Gastrocnemius medialis (tissue), 4 donors: ENCODE results near the gene DHRS7B. TPM values are rescaled to one million over a fixed set of nuclear protein-coding genes. Genes with fewer than 3 reads are reported as not detected.

Experiments
- ATAC-seq, 2 donors: fragments of 150-250 bp; one replicate each; pipeline ENCODE4 v1.9.1; 2016
- DNase-seq, 2 donors: peaks; one replicate each; pipeline ENCODE4 v3.0.0-alpha.2; 2019
- H3K27ac ChIP-seq, 4 donors: fragments of 200-600 bp; sonication (generic); 1 replicate in 1 of 4; 2 replicates in 3 of 4; pipeline ENCODE4 v1.5.1; 2016 to 2018; ENCODE audit warnings: mild to moderate bottlenecking in 2 of 4, moderate library complexity in 1 of 4
- H3K27me3 ChIP-seq, 3 donors: fragments of 200-600 bp; sonication (generic) in 2 of 3; 1 replicate in 1 of 3; 2 replicates in 2 of 3; pipeline versions ENCODE4 v1.5.1 to v1.6.0; 2016 to 2019; ENCODE audit warnings: mild to moderate bottlenecking in 1 of 3, moderate library complexity in 1 of 3
- H3K36me3 ChIP-seq, 2 donors: fragments of 200-600 bp; sonication (generic) in 1 of 2; one replicate each; pipeline ENCODE4 v1.5.1; 2017 to 2018
- H3K4me1 ChIP-seq, 2 donors: fragments of 200-600 bp; sonication (generic) in 1 of 2; one replicate each; pipeline ENCODE4 v1.5.1; 2016 to 2017; ENCODE audit warnings: mild to moderate bottlenecking in 2 of 2
- H3K4me3 ChIP-seq, 4 donors: fragments of 200-600 bp; sonication (generic) in 3 of 4; 1 replicate in 1 of 4; 2 replicates in 3 of 4; pipeline ENCODE4 v1.5.1; 2016 to 2019; ENCODE audit warnings: mild to moderate bottlenecking in 2 of 4
- H3K9me3 ChIP-seq, 3 donors: fragments of 200-600 bp; sonication (generic) in 2 of 3; 1 replicate in 1 of 3; 2 replicates in 2 of 3; pipeline ENCODE4 v1.5.1; 2016 to 2019
- POLR2A ChIP-seq, 2 donors: fragments of 450-650 bp; IDR thresholded peaks; one replicate each; pipeline ENCODE4 v1.6.1; 2017; ENCODE audit warnings: antibody characterized with exemption in 2 of 2, mild to moderate bottlenecking in 2 of 2, moderate library complexity in 2 of 2
- in situ Hi-C, 4 donors: fragments of 200-750 bp; cut with MboI; loops; one replicate each; pipeline versions ENCODE4 v1.15.0 to v1.8.0; 2017; ENCODE audit warnings: low sequenced_read_pairs in 4 of 4
- intact Hi-C: fragments of 100-400 bp; cut with DNase I; formaldehyde crosslinking; loops from one replicate; pipeline ENCODE4 v1.15.1; 2023; ENCODE audit warnings: low total_unique reads
- total RNA-seq, 4 donors: library from RNA; depleted of rRNA; stranded (reverse); fragments of >200 nt; gene quantifications; one replicate each; pipeline versions ENCODE4 v1.1.0 to v1.2.3, GENCODE V29; 2016
- TF ChIP-seq, protein P1 (sequence below), 5 experiments: fragments of 450-650 bp in 3 of 5; fragments of 200-600 bp in 2 of 5; sonication (generic) in 2 of 5; IDR thresholded peaks in 4 of 5; conservative IDR thresholded peaks in 1 of 5; 1 replicate in 4 of 5; 2 replicates in 1 of 5; pipeline ENCODE4 v1.5.1; 2016 to 2019; ENCODE audit warnings: antibody characterized with exemption in 5 of 5, mild to moderate bottlenecking in 3 of 5, moderate library complexity in 3 of 5

The DHRS7B gene
- total RNA-seq, 4 donors from 2014 or later = 35.7 to 73.2 (median 43.2) TPM

DNA sequence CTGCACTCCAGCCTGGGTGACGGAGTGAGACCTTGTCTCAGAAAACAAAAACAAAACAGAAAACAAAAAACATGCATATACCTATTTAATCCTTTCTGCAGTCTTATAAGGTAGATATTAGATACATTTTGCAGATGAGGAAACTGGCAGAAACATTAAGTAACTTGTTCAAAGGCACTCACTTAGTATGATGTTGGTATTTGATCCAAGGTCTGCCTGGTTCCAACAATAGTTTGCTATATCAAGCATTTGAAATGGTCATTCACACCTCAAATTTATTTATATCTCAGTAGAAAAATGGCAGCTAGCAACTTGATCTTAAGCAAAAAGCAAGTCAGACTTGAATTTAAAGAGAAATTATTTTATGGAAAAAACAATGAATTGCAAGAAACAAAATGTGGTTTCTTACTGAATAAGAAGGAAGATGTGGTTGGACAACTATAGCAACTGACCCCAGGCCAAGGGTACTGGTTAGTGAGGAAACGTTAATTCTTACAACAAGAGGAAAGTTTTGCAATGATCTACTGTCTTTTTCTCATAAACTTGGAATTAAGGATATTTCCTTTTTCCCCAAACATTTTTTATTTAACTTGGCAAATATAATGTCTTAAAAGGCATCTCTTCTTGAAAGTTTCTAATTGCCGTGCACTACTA, 19.7 kb downstream of the DHRS7B start:
- TF ChIP-seq, protein P1, sequence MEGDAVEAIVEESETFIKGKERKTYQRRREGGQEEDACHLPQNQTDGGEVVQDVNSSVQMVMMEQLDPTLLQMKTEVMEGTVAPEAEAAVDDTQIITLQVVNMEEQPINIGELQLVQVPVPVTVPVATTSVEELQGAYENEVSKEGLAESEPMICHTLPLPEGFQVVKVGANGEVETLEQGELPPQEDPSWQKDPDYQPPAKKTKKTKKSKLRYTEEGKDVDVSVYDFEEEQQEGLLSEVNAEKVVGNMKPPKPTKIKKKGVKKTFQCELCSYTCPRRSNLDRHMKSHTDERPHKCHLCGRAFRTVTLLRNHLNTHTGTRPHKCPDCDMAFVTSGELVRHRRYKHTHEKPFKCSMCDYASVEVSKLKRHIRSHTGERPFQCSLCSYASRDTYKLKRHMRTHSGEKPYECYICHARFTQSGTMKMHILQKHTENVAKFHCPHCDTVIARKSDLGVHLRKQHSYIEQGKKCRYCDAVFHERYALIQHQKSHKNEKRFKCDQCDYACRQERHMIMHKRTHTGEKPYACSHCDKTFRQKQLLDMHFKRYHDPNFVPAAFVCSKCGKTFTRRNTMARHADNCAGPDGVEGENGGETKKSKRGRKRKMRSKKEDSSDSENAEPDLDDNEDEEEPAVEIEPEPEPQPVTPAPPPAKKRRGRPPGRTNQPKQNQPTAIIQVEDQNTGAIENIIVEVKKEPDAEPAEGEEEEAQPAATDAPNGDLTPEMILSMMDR (IDR thresholded peaks at IDR 0.05 in 4 of 5, conservative IDR thresholded peaks at IDR 0.05 in 1 of 5) = no peak
- no peak for TF ChIP-seq POLR2A (IDR thresholded peaks at IDR 0.05)
- Histone ChIP-seq H3K27ac (peak overlapping the region; percentile 37 to 64 (median 52)), H3K36me3 (no peaks in the 10 kb centered on the region), H3K4me3 (no peak overlapping the region), H3K9me3 (no peaks in the 10 kb centered on the region), H3K4me1 (peaks cover 15 to 22% of the 10 kb centered on the region in 2 donors), H3K27me3 (no peaks in the 10 kb centered on the region)
- peak in 1 of 2 donors; percentile 58 for ATAC-seq
- no peak for DNase-seq
- in situ Hi-C loops (loop anchor here in 1 of 4 donors (25.0 kb wide), 1 partner anchor 91 kb away; no protein-coding TSS in a partner anchor), intact Hi-C loops (no loop called here)

DNA sequence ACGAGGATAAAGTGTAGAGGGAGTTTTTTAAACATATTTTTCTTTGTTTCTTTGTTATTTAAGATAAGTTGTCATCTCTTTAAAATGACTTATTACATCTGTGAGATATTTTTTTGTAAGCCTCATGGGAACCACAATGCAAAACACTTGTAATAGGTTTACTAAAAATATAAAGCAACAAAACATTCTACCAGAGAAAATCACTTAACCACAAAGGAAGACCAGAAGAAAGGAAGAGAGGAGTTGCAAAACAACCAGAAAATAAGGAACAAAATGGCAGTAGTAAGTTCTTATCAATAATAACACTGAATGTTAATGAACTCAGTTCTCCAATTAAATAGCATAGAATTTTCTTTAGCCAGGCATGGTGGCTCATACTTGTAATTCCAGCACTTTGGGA, 22.9 kb downstream of the DHRS7B start:
- intact Hi-C loops (no loop called here), in situ Hi-C loops (loop anchor here in 1 of 4 donors (25.0 kb wide), 1 partner anchor 88 kb away; no protein-coding TSS in a partner anchor)
- no peak for TF ChIP-seq POLR2A (IDR thresholded peaks at IDR 0.05)
- TF ChIP-seq, protein P1 (IDR thresholded peaks at IDR 0.05 in 4 of 5, conservative IDR thresholded peaks at IDR 0.05 in 1 of 5) = no peak
- Histone ChIP-seq H3K4me3 (no peak overlapping the region), H3K27ac (no peak overlapping the region), H3K9me3 (no peaks in the 10 kb centered on the region), H3K27me3 (no peaks in the 10 kb centered on the region), H3K4me1 (peaks cover 15 to 21% of the 10 kb centered on the region in 2 donors), H3K36me3 (no peaks in the 10 kb centered on the region)
- ATAC-seq = no peak
- DNase-seq = no peak

DNA sequence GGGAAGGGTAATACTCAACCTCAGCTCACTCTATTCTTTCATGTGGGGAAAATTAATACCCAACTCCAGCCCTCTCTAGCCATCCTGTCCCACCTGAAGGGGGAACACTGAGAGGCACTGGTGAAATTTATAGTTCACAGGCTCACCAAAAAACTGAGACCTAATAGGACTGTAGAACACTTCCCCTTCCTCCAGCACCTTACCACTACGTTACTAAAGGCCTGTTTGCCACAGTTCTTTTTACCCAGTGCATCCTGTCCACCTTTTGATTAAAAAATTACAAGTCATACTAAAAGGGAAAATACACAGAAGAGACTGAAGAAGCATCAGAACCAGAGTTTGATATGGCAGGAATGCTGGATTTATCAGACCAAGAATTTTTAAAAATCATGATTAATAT, 26.0 kb downstream of the DHRS7B start:
- in situ Hi-C loops = no loop called here
- H3K36me3 ChIP-seq = no peaks in the 10 kb centered on the region

DNA sequence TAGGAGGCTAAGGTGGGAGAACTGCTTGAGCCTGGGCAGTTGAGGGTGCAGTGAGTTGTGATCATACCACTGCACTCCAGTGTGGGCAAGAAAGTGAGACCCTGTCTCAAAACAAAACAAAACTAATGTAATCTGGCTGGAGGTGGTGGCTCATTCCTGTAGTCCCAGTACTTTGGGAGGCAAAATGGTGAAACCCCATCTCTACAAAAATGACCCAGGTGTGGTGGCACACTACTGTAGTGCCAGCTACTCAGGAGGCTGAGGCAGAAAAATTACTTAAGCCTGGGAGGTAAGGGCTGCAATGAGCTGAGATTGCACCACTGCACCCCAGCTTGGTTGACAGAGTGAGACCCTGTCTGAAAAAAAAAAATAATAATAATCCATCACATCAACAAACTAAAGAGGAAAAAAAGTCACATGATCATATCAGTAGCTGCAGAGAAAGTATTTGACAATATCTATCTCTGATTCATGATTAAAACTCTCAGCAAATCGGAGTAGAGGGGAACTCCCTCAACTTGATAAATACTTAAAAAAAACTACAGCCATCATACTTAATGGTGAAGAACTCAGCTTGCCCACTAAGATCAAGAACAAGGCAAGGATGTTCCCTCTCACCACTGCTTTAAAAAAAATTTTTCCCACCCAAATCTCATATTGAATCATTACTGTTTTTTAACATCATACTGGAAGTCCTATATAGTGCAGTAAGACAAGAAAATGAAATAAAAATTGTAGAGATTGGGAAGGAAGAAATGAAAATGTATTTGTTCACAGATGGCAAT, 31.0 kb downstream of the DHRS7B start:
- intact Hi-C loops (no loop called here), in situ Hi-C loops (no loop called here)
- H3K36me3 ChIP-seq = no peaks in the 10 kb centered on the region
- TF ChIP-seq POLR2A (IDR thresholded peaks at IDR 0.05) = no peak
- TF ChIP-seq, protein P1 (IDR thresholded peaks at IDR 0.05 in 4 of 5, conservative IDR thresholded peaks at IDR 0.05 in 1 of 5) = no peak
- no peak overlapping the region for H3K4me3 ChIP-seq
- no peaks in the 10 kb centered on the region for H3K27me3 ChIP-seq
- no peak overlapping the region for H3K27ac ChIP-seq
- no peak for DNase-seq
- H3K4me1 ChIP-seq = peaks cover 27 to 29% of the 10 kb centered on the region in 2 donors
- H3K9me3 ChIP-seq = no peaks in the 10 kb centered on the region
- no peak for ATAC-seq

More for the DNA sequence above, 26.0 kb downstream of the DHRS7B start:
- DNase-seq (no peak), ATAC-seq (no peak)
- Histone ChIP-seq H3K4me1 (peaks cover 0 to 3% of the 10 kb centered on the region in 2 donors), H3K27ac (no peak overlapping the region), H3K4me3 (no peak overlapping the region), H3K27me3 (no peaks in the 10 kb centered on the region), H3K9me3 (no peaks in the 10 kb centered on the region)
- TF ChIP-seq, protein P1 (IDR thresholded peaks at IDR 0.05 in 4 of 5, conservative IDR thresholded peaks at IDR 0.05 in 1 of 5) = no peak
- no peak for TF ChIP-seq POLR2A (IDR thresholded peaks at IDR 0.05)
- intact Hi-C loops = no loop called here
